NCI-H345 treated with DMSO at 0.1 percent for 48 hours (cell line): ENCODE measurements around the gene PRPF40B.

Source experiments
- DNase-seq: peaks from one replicate; lab custom pipeline; 2025; ENCODE audit not compliant: unreplicated experiment; lab: John Stamatoyannopoulos, UW

PRPF40B gene

GRCh38 chr12:49683599-49684309 is 60.4 kb downstream of the PRPF40B start:
- no peak for DNase-seq

DNA sequence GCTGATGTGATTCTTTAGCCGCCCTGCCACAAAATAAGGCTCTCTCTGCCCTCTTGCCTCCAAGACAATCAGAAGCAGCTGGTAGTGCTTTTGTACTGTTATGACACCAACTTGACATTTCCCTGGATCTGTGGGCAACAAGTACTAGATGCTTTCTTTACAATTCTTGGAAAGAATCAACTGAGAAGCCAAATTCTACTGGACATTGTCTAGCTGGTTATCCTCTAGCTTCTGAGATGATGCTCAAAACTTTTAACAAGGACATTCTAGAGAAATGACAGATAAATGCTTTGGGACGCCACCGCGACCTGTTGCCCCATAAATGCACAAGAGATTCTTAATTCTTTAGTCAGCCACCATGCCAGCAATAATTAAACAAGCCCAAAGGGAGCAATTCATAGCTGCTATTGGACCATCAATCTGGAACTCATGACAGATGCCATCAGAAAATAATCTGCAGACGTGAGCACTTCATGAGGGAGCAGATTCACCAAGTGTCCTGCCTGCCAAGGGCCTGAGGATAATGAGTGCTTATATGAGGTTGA is 61.0 kb downstream of the PRPF40B start:
- DNase-seq: no peak

- no peak for DNase-seq
These were observed 64.6 kb downstream of the PRPF40B start for GRCh38 chr12:49687941-49688340.

DNA sequence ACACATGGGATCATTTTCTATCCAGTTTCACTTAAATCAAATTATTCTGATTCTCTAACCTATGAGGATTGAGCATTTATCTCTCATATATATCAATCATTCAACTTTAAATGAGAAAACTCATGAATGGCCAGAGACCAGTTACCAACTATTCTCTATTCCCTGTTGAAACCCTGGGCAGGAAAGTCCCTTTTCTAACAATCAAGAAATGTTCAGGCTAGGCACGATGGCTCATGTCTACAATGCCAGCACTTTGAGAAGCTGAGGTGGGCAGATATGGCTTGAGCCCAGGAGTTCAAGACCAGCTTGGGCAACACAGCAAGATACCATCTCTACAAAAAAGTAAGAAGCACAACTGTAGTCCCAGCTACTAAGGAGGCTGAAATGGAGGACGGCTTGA is 65.9 kb downstream of the PRPF40B start:
- no peak for DNase-seq

- no peak for DNase-seq
These were observed 66.4 kb downstream of the PRPF40B start for GRCh38 chr12:49689785-49690184.

DNA sequence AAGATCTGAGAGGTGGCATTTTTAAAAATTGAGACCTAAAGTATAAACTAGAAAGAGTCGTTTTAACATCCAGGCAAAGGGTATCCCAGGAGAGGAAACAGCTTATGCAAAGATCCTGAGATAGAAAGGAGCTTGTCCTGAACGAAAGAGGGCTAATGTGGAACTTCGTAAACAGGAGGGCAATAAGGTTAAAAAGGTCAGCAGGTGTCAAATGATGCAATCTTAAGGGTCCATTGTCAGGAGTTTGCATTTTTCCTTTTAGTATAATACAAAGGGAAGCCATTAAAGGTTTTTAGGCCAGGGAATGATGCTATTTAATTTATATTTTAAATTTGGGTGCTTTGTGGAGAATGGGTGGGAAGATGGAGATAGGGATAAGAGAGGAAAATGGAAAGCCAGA is 69.5 kb downstream of the PRPF40B start:
- no peak for DNase-seq

DNA sequence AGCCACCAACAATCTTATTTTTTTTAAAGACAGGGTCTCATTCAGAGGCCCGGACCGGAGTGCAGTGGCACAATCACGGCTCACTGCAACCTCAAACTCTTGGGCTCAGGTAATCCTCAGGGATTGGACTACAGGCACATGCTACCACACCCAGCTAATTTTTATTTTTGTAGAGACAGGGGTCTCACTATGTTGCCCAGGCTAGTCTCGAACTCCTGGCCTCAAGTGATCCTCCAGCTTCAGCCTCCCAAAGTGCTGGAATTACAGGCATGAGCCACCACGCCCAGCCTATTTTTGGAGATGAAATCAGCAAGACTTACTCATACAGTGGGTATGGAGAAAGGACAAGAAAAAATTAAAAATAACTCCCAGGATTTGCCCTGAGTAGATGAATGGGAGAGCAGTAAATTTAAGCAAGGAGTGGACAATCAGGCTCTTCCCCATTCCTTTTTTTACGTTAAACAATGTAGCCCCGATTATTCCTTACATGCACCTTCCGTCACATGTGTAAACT is 70.6 kb downstream of the PRPF40B start:
- DNase-seq: no peak
